GM21381 (cell line): ENCODE measurements around the gene COL16A1.
"Not testable (repeated sequence)": the region's sequence is repeated elsewhere in the genome, so short reads cannot be mapped to it uniquely, and the experiment has no call there.

Source experiments
- ATAC-seq: cut with Tn5 transposase; IDR thresholded peaks from one replicate; pipeline ENCODE4 v1.9.1; 2021; ENCODE audit warnings: mild to moderate bottlenecking, moderate library complexity; ENCODE audit not compliant: unreplicated experiment

Gene COL16A1

DNA sequence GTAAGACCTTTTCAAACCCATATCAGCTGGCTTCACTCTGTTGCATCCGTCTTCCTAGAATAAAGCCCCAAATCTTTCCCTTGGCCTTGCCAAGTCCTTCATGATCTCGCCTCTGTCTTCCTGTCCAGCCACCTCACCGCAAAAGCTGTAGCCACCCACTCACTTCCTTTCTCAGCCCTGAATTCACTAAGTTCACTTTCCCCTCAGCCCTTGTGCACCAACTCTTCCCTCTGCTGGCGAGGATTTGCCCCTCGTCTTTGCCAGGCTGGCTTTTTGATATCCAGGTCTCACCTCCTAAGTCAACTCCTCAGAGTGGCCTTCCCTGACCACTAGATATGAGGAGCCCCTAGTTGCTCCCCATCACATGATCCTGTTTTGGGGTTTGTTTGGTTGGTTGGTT, 3.9 kb upstream of the COL16A1 start:
- no peak for ATAC-seq

DNA sequence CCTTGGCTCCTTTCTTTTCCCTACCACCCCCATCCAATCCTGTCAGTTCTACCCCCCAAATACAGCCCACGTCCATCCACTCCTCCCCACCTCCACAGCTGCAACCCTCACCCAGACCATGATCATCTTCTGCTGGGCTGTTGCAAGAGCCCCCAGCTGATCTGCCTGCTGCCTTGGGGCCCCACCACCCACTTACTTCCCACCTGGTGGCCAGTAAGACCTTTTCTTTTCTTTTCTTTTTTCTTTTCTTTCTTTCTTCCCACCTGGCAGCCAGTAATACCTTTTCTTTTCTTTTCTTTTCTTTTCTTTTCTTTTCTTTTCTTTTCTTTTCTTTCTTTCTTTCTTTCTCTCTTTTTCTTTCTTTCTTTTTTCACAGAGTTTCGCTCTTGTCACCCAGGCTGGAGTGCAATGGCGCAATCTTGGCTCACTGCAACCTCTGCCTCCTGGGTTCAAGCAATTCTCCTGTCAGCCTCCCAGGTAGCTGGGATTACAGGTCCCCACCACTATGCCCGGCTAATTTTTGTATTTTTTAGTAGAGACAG, 3.3 kb upstream of the COL16A1 start:
- not testable (repeated sequence) for ATAC-seq

DNA sequence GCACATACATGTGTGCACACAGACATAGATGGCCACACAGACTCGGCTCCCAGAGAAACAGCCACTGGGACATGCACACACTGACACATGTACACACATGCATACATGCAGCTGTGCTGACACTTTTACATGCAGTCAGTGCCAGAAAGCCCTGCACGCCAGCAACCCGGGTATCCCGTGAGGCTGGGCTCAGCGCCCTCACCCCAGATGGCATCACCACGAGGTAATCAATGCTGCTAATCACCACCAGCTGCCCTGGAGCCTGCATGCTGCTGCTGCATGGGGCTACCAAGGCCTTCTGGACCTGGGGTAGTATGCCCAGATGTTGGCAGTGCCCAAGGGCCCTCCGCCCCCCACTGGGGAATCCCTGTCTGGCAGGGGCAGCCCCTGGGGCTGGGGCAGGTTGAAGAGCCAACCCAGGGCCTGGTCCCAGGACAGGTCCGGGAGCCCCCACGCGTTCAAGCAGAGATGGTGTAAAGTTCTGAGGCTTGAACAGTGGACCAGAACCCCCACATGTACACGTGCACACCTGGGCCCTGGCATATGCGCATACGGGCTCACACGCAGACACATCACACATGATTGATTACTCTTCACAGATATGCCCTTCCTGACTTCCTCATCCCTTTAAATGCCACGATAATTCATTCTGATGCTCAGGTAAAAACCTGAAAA, 2.7 kb upstream of the COL16A1 start:
- no peak for ATAC-seq

DNA sequence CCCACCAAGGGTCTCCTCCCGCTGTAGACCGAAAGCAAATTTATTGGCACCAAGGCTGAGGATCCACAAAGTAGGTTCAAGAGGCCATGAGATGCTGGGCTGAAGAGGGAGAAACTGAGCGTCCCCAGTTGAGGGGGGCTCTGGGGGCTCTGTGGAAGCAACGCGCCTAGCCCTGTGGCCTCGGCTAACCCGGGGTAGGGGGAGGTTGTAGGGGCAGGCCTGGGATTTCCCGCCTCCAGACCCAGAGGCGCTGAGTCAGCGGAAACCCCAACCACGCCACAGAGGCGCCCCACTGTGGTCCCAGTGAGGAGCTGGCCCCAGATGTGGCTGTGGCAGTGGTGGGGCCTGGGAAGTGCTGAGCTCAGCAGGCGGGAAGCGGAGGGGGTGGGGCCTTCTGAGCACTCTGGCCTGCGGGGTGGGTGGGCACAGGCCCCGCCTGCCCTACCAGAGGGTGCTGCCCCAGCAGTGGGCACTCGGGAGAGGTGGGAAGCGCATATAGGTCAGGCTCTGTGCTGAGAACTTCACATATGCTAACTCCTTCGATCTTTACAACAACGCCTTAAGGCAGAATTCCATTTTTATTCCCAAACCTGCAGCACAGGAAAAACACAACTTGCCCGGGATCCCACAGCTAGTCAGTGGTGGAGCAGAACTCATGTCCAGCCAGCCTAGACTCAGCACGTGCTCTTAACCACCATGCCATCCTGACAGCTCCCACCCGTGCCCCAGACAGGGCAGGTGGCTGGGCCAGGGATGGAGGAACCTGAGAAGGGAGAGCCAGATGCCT, 1.5 kb upstream of the COL16A1 start:
- ATAC-seq: no peak

- no peak for ATAC-seq
Measured at GRCh38 chr1:31704271-31705079, 658 bp upstream of the COL16A1 start.

GRCh38 chr1:31702836-31703404, 897 bp downstream of the COL16A1 start:
- ATAC-seq: no peak

GRCh38 chr1:31701091-31701736, 2.6 kb downstream of the COL16A1 start:
- ATAC-seq: no peak

DNA sequence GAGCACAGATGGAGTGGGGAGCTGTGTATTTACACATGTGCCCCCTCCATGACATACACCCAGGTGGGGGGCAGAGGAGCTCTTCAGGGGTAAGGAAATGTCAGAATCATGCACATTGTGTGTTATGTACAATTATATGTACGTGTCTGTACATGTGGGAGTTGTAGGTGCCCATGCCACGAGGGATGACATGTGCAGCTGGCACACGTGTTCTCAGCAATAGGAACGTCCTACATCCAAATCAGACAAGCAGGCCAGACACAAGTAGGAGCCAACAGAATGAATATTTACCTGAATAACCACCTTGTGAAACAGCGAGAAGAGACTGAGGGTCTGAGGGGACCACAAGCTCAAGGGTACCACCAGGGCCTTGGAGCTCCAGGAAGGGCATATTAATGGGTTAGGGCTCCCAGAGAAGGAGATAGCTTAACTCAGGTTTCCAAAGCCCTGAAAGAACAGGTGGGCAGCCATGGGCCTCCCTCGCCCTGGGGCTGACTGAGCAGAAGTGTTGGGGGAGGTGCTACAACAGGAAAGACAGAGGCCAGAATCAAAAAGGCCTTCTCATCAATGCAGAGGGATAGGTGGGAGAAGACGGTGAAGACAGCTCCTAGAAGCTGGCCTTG, 3.2 kb downstream of the COL16A1 start:
- no peak for ATAC-seq

- no peak for ATAC-seq
Measured at GRCh38 chr1:31699341-31699891, 4.4 kb downstream of the COL16A1 start.

DNA sequence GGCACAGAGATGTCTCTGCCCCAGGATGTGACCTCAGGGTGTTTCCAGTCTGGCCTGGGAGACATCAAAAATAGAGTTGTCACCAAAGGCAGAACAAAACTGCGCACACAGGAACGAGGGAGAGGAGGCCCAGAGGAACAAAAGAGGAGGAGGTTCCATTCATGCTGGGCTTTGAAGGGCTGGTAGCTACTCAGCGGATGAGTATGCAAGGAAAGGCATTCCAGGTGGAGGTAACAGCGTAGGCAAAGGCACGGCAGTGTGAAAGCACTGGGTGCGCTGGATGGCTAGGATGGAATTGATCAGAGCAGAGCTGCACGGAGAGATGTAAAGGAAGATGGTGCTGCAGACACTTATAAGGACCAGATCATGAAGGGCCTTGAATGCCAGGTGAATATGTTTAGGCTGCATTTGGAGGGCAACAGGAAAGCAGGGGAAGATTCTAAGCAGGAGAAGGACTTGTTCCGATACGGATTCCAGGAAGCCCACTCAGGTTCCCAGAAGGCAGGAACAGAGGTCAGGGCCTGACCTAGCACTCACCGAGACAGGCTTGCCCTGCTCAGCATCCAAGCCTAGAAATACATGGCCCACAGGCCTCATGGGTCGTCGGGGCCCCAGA, 6.3 kb downstream of the COL16A1 start:
- no peak for ATAC-seq

- ATAC-seq: no peak
Measured at GRCh38 chr1:31696242-31696641, 7.6 kb downstream of the COL16A1 start.

DNA sequence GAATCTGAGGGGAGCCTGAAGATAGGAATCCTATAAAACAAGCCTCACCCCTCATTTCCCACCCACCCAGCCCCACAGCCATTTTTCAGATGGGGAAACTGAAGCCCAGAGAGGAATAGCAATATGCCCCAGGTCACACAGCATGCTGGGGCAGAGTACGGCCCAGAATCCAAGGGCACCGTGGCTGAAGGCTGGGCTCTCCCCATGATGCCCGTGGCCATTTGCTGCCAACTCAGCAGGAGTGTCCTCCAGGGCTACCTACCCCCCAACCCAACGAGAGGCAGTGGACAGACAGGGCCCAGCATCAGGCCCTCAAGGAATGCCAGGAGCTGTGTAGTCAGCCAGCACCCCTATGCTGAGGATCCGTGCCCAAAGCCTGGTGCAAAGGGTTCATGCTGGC, 8.5 kb downstream of the COL16A1 start:
- ATAC-seq: no peak

DNA sequence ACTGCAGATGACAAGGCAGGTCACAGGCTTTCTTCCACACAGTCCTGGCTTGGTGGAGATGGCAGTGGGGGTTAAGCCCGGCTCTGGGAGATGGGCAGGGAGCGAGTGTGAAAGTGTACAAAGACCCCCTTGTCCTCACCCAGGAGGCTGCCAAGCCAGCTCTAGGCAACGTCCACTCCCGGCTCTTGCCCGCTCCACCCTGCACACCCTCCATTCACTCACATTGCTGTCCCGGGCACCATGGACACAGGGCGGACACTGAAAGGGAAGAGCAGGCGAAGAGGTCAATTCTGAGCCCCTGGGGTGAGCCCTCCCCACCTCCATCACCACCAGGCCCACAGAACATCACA, 8.9 kb downstream of the COL16A1 start:
- no peak for ATAC-seq

DNA sequence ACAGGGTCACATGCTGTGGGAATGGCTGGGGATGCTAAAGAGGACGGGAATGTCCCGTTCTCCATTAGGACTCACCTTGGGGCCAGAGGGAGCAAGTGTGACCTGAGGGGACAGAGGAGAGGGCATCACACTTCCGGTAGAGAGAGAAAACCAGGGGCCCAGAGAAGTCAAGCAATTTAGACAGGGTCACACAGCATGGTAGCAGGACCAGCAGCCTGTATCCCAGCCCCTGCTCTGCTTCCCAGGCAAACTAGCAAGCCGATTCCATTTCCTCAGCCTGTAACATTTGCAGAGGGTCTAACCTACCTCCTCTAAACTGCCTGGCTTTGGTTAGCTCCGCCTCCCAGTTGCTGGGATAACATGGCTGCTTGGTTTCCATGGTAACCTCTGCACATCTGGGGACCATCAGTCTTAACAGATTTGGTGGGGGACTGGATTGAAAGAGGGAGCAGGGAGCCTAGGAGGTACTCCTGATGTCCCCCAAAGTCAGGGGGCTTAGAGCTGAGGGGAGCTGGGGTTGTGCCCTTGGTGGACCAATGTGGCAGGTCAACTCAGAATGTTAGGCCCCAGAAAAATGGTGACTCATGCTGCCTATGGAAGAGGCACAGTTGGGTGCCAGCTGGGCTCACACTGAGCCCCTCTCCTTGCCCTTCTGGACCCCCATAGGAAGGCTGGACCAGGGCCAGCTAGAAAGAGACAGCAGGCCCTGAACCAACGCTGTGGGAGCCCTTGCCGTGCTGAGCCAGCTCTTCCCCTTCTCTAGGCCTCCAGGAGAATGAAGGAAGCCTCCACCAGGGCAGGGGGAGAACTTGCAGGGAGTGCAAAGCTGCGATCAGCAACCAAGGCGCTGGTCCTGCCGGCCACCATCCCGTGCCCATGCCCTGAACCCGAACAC, 9.5 kb downstream of the COL16A1 start:
- ATAC-seq: no peak

DNA sequence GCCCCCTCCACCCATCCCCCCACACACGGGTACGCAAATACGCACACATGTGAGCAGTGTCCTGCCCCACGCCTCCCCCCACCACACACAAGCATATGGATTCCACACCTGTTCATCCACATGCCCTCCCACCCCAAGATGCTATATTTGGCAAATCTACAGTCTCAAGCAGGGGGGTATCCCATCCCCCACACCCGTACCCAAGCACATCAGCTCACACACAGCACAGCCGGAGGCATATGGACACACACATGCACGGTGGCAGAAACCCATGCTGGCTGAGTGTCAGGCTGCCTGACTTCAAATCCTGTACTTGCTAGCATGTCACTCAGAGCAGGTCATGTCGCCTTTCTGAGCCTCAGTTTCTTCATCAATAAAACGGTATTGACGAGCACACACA, 10.6 kb downstream of the COL16A1 start:
- no peak for ATAC-seq

- ATAC-seq: no peak
Measured at GRCh38 chr1:31691951-31692350, 11.9 kb downstream of the COL16A1 start.

- no peak for ATAC-seq
Measured at GRCh38 chr1:31691446-31691845, 12.4 kb downstream of the COL16A1 start.

GRCh38 chr1:31690921-31691320, 12.9 kb downstream of the COL16A1 start:
- no peak for ATAC-seq
